HepG2 (cell line): ENCODE data around the gene SOST. TPM values are rescaled to one million over a fixed set of nuclear protein-coding genes. Genes with fewer than 3 reads are reported as not detected.

Experiments
- ATAC-seq: fragments of 200-7000 bp; cut with Tn5 transposase; 3 replicates; pipeline ENCODE4 v1.9.1; 2020; ENCODE audit warnings: mild to moderate bottlenecking, moderate library complexity
- BruUV-seq: library from RNA; stranded (reverse); fragments of 400-500 nt; replicated peaks from 2 replicates; lab custom pipeline; 2021; lab: Mats Ljungman, UMichigan
- CTCF ChIA-PET: fragments of 300-600 bp; formaldehyde crosslinking; extraction: SDS; loops from one replicate; lab custom pipeline; 2021; ENCODE audit warnings: low total read pairs, inconsistent platforms, low intra/inter-chr PET ratio; lab: Yijun Ruan, JAX
- POLR2A ChIA-PET: fragments of 350-600 bp; sonication (Branson Sonifier 250); formaldehyde crosslinking; loops from one replicate; lab custom pipeline; 2020; ENCODE audit warnings: antibody characterized with exemption, inconsistent platforms; lab: Yijun Ruan, JAX
- DNase-seq: peaks from one replicate; pipeline ENCODE4 v3.0.0-alpha.2; 2015; ENCODE audit warnings: low spot score
- FAIRE-seq: peaks from 3 replicates; lab custom pipeline; 2011; peaks lifted over from hg19 to GRCh38; lab: Jason Lieb, UNC
- H2AFZ ChIP-seq: one replicate; pipeline ENCODE4 v1.6.1; 2011; ENCODE audit warnings: low read length, inconsistent platforms
- H3K27ac ChIP-seq: fragments of 300-600 bp; 3 replicates; pipeline ENCODE4 v1.8.0; 2011; ENCODE audit warnings: mixed run types, mild to moderate bottlenecking, mixed read lengths, low read length, inconsistent platforms; ENCODE audit not compliant: insufficient read depth; ENCODE audit errors: extremely low read length
- H3K27me3 ChIP-seq, 2 experiments: fragments of 200-600 bp in 1 of 2; 2 replicates in 1 of 2; 3 replicates in 1 of 2; pipeline versions ENCODE4 v1.6.0 to v1.8.0; 2011; ENCODE audit warnings: low read length in 2 of 2, mild to moderate bottlenecking in 2 of 2, moderate library complexity in 2 of 2, inconsistent platforms in 1 of 2; ENCODE audit not compliant: insufficient read depth in 2 of 2, control insufficient read depth in 1 of 2
- H3K36me3 ChIP-seq, 2 experiments: fragments of 200-600 bp in 1 of 2; replicated peaks in 1 of 2; 2 replicates in 1 of 2; 3 replicates in 1 of 2; pipeline versions ENCODE4 v1.5.1 to v1.8.0; 2011; ENCODE audit warnings: low read length in 2 of 2, inconsistent platforms in 1 of 2; ENCODE audit not compliant: insufficient read depth in 2 of 2, control insufficient read depth in 1 of 2
- H3K4me1 ChIP-seq: 2 replicates; pipeline ENCODE4 v1.5.1; 2012; ENCODE audit warnings: low read length, inconsistent platforms; ENCODE audit not compliant: insufficient read depth
- H3K4me2 ChIP-seq: 2 replicates; pipeline ENCODE4 v1.6.0; 2011; ENCODE audit warnings: low read depth, low read length, inconsistent platforms
- H3K4me3 ChIP-seq, 3 experiments: fragments of 200-600 bp in 1 of 3; sonication (generic), shearing (Covaris generic) in 1 of 3; replicated peaks in 1 of 3; 2 replicates each; pipeline ENCODE4 v1.5.1; 2011 to 2016; ENCODE audit warnings: low read length in 3 of 3, inconsistent platforms in 2 of 3, low read depth in 2 of 3, mild to moderate bottlenecking in 2 of 3, control low read depth in 1 of 3, mixed read lengths in 1 of 3; ENCODE audit not compliant: insufficient read depth in 1 of 3
- H3K79me2 ChIP-seq: one replicate; pipeline ENCODE4 v1.6.1; 2011; ENCODE audit warnings: low read length, inconsistent platforms; ENCODE audit not compliant: insufficient read depth
- H3K9ac ChIP-seq: 2 replicates; pipeline ENCODE4 v1.6.0; 2011; ENCODE audit warnings: mild to moderate bottlenecking, low read depth, low read length, inconsistent platforms; ENCODE audit not compliant: insufficient read depth
- H3K9me3 ChIP-seq: 2 replicates; pipeline ENCODE4 v1.5.1; 2012; ENCODE audit warnings: mild to moderate bottlenecking, low read length
- H4K20me1 ChIP-seq: 2 replicates; pipeline ENCODE4 v1.6.0; 2011; ENCODE audit warnings: inconsistent platforms, mild to moderate bottlenecking, low read length, moderate library complexity; ENCODE audit not compliant: insufficient read depth
- AGO2 ChIP-seq: fragments of 200-400 bp; formaldehyde crosslinking; optimal IDR thresholded peaks from 2 replicates; pipeline ENCODE3; 2017; ENCODE audit warnings: mild to moderate bottlenecking, low read depth, low read length, moderate library complexity
- ARHGAP35 ChIP-seq: sonication (generic); formaldehyde crosslinking; IDR thresholded peaks from 2 replicates; pipeline ENCODE4 v1.9.0; 2022; ENCODE audit warnings: mild to moderate bottlenecking, inconsistent platforms, moderate library complexity, missing genetic modification reagents, borderline replicate concordance
- DNMT3B ChIP-seq: conservative IDR thresholded peaks from 2 replicates; pipeline ENCODE4 v1.6.1; 2016; ENCODE audit warnings: missing biosample characterization, control low read depth
- EED ChIP-seq: sonication (generic); formaldehyde crosslinking; IDR thresholded peaks from 2 replicates; pipeline ENCODE4 v1.5.0; 2020; ENCODE audit warnings: mild to moderate bottlenecking, missing genetic modification reagents
- FOXO1 ChIP-seq: sonication (generic); formaldehyde crosslinking; IDR thresholded peaks from 2 replicates; pipeline ENCODE4 v1.4.0; 2020; ENCODE audit warnings: missing genetic modification reagents
- HMGA1 ChIP-seq: sonication (generic); formaldehyde crosslinking; conservative IDR thresholded peaks from 2 replicates; pipeline ENCODE4 v1.4.0; 2020; ENCODE audit warnings: missing genetic modification reagents
- ISL2 ChIP-seq: sonication (generic); formaldehyde crosslinking; IDR thresholded peaks from 2 replicates; pipeline ENCODE4 v1.5.0; 2020; ENCODE audit warnings: missing genetic modification reagents
- JARID2 ChIP-seq: sonication (generic); formaldehyde crosslinking; IDR thresholded peaks from 2 replicates; pipeline ENCODE4 v1.8.1; 2023; ENCODE audit warnings: missing genetic modification reagents, inconsistent platforms; ENCODE audit not compliant: insufficient replicate concordance
- NCOA2 ChIP-seq: sonication (generic); formaldehyde crosslinking; IDR thresholded peaks from 2 replicates; pipeline ENCODE4 v1.8.0; 2022; ENCODE audit warnings: inconsistent platforms
- POLR2A ChIP-seq, 2 experiments: IDR thresholded peaks; 2 replicates each; pipeline ENCODE4 v1.6.1; 2011; ENCODE audit warnings: low read depth in 2 of 2, low read length in 2 of 2, mild to moderate bottlenecking in 1 of 2, moderate library complexity in 1 of 2; ENCODE audit not compliant: insufficient read depth in 1 of 2
- SIN3A ChIP-seq: IDR thresholded peaks from 2 replicates; pipeline ENCODE4 v1.6.1; 2011; ENCODE audit warnings: low read depth, mild to moderate bottlenecking, control low read depth, low read length, borderline replicate concordance
- SIN3B ChIP-seq: fragments of 150-350 bp; IDR thresholded peaks from 2 replicates; pipeline ENCODE4 v1.6.1; 2014; ENCODE audit warnings: low read length
- TEAD2 ChIP-seq: sonication (generic); formaldehyde crosslinking; IDR thresholded peaks from 2 replicates; pipeline ENCODE4 v1.9.0; 2021; ENCODE audit warnings: missing genetic modification reagents
- TRIM22 ChIP-seq: fragments of 450-650 bp; IDR thresholded peaks from 2 replicates; pipeline ENCODE4 v1.6.1; 2017
- ZBTB1 ChIP-seq: sonication (generic); formaldehyde crosslinking; IDR thresholded peaks from 2 replicates; pipeline ENCODE4 v1.4.0; 2020; ENCODE audit warnings: missing genetic modification reagents, borderline replicate concordance
- ZHX1 ChIP-seq: sonication (generic); formaldehyde crosslinking; IDR thresholded peaks from 2 replicates; pipeline ENCODE4 v1.8.1; 2022; ENCODE audit warnings: low read depth, mild to moderate bottlenecking, missing genetic modification reagents
- ZNF326 ChIP-seq: sonication (generic); formaldehyde crosslinking; IDR thresholded peaks from 2 replicates; pipeline ENCODE4 v1.4.0; 2020; ENCODE audit warnings: missing genetic modification reagents, borderline replicate concordance
- ZNF556 ChIP-seq: sonication (generic); formaldehyde crosslinking; IDR thresholded peaks from 2 replicates; pipeline ENCODE4 v1.4.0; 2020; ENCODE audit warnings: mild to moderate bottlenecking, missing genetic modification reagents, borderline replicate concordance
- ZNF614 ChIP-seq: IDR thresholded peaks from 2 replicates; pipeline ENCODE4 v1.6.1; 2018; ENCODE audit warnings: missing biosample characterization, missing genetic modification reagents, inconsistent platforms, borderline replicate concordance
- ZNF619 ChIP-seq: sonication (generic); formaldehyde crosslinking; IDR thresholded peaks from 2 replicates; pipeline ENCODE4 v1.4.0; 2020; ENCODE audit warnings: mild to moderate bottlenecking, missing genetic modification reagents
- ZNF850 ChIP-seq: sonication (generic); formaldehyde crosslinking; conservative IDR thresholded peaks from 2 replicates; pipeline ENCODE4 v1.9.0; 2021; ENCODE audit warnings: mild to moderate bottlenecking, missing genetic modification reagents
- WGBS: methylation state at CpG from one replicate; pipeline ENCODE4 v1.1.6; 2017; ENCODE audit warnings: low lambda C conversion rate; 5-methylcytosine and 5-hydroxymethylcytosine counted together
- in situ Hi-C: cut with HindIII; loops from 2 replicates; pipeline ENCODE4 v1.10.0; 2017; ENCODE audit warnings: low pct_unique_long_range_greater_than_20kb; ENCODE audit not compliant: extremely low pct_ligation_motif_present
- intact Hi-C: fragments of 100-400 bp; cut with micrococcal nuclease; formaldehyde crosslinking; loops from one replicate; pipeline ENCODE4 v1.10.0; 2022; ENCODE audit not compliant: unreplicated experiment
- polyA plus RNA-seq, 8 experiments: library from polyadenylated mRNA; depleted of rRNA in 3 of 8; stranded (reverse) in 7 of 8; unstranded in 1 of 8; fragments of >200 nt; fragmentation: Illumina TruSeq in 4 of 8; extraction: Trizol in 4 of 8; gene quantifications; 2 replicates each; pipeline versions ENCODE4 v1.2.1 to v1.2.3, GENCODE V29; 2011 to 2016; ENCODE audit warnings: low read depth in 4 of 8, missing spikeins in 1 of 8, mixed read lengths in 1 of 8; ENCODE audit not compliant: insufficient read depth in 1 of 8
- total RNA-seq, 5 experiments: library from RNA; depleted of rRNA; stranded (reverse); fragments of >200 nt; fragmentation: Illumina TruSeq; extraction: Trizol; gene quantifications; 2 replicates each; pipeline ENCODE4 v1.2.3, GENCODE V29; 2016; ENCODE audit warnings: low read depth in 1 of 5

The SOST gene
- total and polyA plus RNA-seq, 2 of the 13 experiments (the other 11 are each of a cell fraction or from before 2014, with no cell fraction given): not detected

- no peaks in the 10 kb centered on the region for H4K20me1 ChIP-seq
- in situ Hi-C loops: no loop called here
- H3K4me2 ChIP-seq: peak within 1 kb of the TSS; percentile 97
- peaks cover 10 to 25% of the 10 kb centered on the region in 2 experiments for H3K36me3 ChIP-seq
- WGBS: 0% methylated on average over 19 of the region's 100 CpGs
- H3K27ac ChIP-seq: peak within 1 kb of the TSS; percentile 95
- H3K79me2 ChIP-seq: peaks cover 23% of the 10 kb centered on the region
- H3K9me3 ChIP-seq: no peaks in the 10 kb centered on the region
- peaks cover 72% of the 10 kb centered on the region for H3K4me1 ChIP-seq
- H2AFZ ChIP-seq: no peak within 1 kb of the TSS
- FAIRE-seq: no peak
- no TSS peak for BruUV-seq
- H3K4me3 ChIP-seq: peak within 1 kb of the TSS; percentile 75 to 93 (median 91)
- peak within 1 kb of the TSS; percentile 100 for H3K9ac ChIP-seq
- peak; percentile 92 for DNase-seq
- peaks cover 0 to 36% of the 10 kb centered on the region in 2 experiments; a peak in 3 of 5 replicates for H3K27me3 ChIP-seq
- ATAC-seq: peak; percentile 93
- ChIA-PET POLR2A (interaction anchor here (0.6 to 1.6 kb wide), 12 partner anchors 11 to 411 kb away, joined by 3 to 7 read pairs (median 3); partner anchors contain the start of gene MPP3), CTCF (interaction anchor here (0.9 kb wide), 1 partner anchor 68 kb away, joined by 3 read pairs; no protein-coding TSS in a partner anchor)
- intact Hi-C loops: no loop called here
- TF ChIP-seq HMGA1 (CRISPR knock-in tag): no peak
- no peak for TF ChIP-seq SIN3B
- peak; percentile 76 for TF ChIP-seq JARID2 (CRISPR knock-in tag)
- peak; percentile 36; the same call in 1 of the 2 replicates for TF ChIP-seq DNMT3B (CRISPR knock-in tag)
- peak; percentile 35; the same call in 1 of the 2 replicates for TF ChIP-seq ISL2 (CRISPR knock-in tag)
- TF ChIP-seq ZNF326 (CRISPR knock-in tag): 0 out of 2 replicates have a peak, but pooled peaks have one; percentile 30
- TF ChIP-seq ZNF556 (CRISPR knock-in tag): peak; percentile 82; the same call in 1 of the 2 replicates
- TF ChIP-seq ZNF614 (CRISPR knock-in tag): peak; percentile 52
- peak; percentile 6; the same call in 1 of the 2 replicates for TF ChIP-seq NCOA2 (CRISPR knock-in tag)
- TF ChIP-seq SIN3A: peak; percentile 82; the same call in 1 of the 2 replicates
- TF ChIP-seq TEAD2: 0 out of 2 replicates have a peak, but pooled peaks have one; percentile 49
- TF ChIP-seq POLR2A (IDR thresholded peaks at IDR 0.05; ENCODE audit: insufficient read depth in 1 of 2, low read depth in 2 of 2, low read length in 2 of 2): peak; percentile 91 to 96
- TF ChIP-seq AGO2: peak; percentile 96
- TF ChIP-seq EED (CRISPR knock-in tag): peak; percentile 81; the same call in 1 of the 2 replicates
- TF ChIP-seq FOXO1 (CRISPR knock-in tag): no peak; the same call in none of the 2 replicates
- no peak for TF ChIP-seq ZNF850 (CRISPR knock-in tag)
- TF ChIP-seq ZBTB1 (CRISPR knock-in tag): peak; percentile 70; the same call in 1 of the 2 replicates
- TF ChIP-seq ARHGAP35 (CRISPR knock-in tag): peak; percentile 36; the same call in 1 of the 2 replicates
- peak; percentile 97 for TF ChIP-seq ZHX1 (CRISPR knock-in tag)
- TF ChIP-seq ZNF619 (CRISPR knock-in tag): peak; percentile 94
- TF ChIP-seq TRIM22: no peak
Measured at GRCh38 chr17:43778337-43779144, 19.9 kb upstream of the SOST start, which contains the start of gene DUSP3. Gene DUSP3, minus strand, starts transcription at chr17:43778977. Its CDS starts 53 bp downstream, at chr17:43778924.
